Loucy (cell line): ENCODE results near the gene MYF6.

Source experiments
- H2AFZ ChIP-seq: fragments of 200-600 bp; sonication (generic); 2 replicates; pipeline ENCODE4 v1.6.0; 2016; ENCODE audit warnings: antibody characterized with exemption, mild to moderate bottlenecking, low read length, moderate library complexity
- H3F3A ChIP-seq: fragments of 200-600 bp; 2 replicates; pipeline ENCODE4 v1.6.0; 2016; ENCODE audit warnings: antibody characterized with exemption, low read depth, mild to moderate bottlenecking
- H3K27me3 ChIP-seq: fragments of 200-600 bp; sonication (generic); 2 replicates; pipeline ENCODE4 v1.6.1; 2014; ENCODE audit warnings: low read length, mild to moderate bottlenecking; ENCODE audit not compliant: insufficient read depth, poor library complexity, severe bottlenecking
- H3K36me3 ChIP-seq: fragments of 200-600 bp; sonication (generic); 2 replicates; pipeline ENCODE4 v1.6.1; 2016; ENCODE audit warnings: low read length; ENCODE audit not compliant: insufficient read depth
- H3K4me1 ChIP-seq: fragments of 200-600 bp; sonication (generic); 2 replicates; pipeline ENCODE4 v1.5.1; 2014; ENCODE audit warnings: low read length, mild to moderate bottlenecking; ENCODE audit not compliant: insufficient read depth, poor library complexity, severe bottlenecking
- H3K4me2 ChIP-seq: fragments of 200-600 bp; sonication (generic); 2 replicates; pipeline ENCODE4 v1.6.0; 2014; ENCODE audit warnings: antibody characterized with exemption, low read length, low read depth, mild to moderate bottlenecking; ENCODE audit not compliant: poor library complexity, severe bottlenecking
- H3K4me3 ChIP-seq: fragments of 200-600 bp; sonication (generic); 2 replicates; pipeline ENCODE4 v1.5.1; 2014; ENCODE audit warnings: low read length, mild to moderate bottlenecking, mixed read lengths; ENCODE audit not compliant: poor library complexity, severe bottlenecking
- H3K79me2 ChIP-seq: fragments of 200-600 bp; sonication (generic); 2 replicates; pipeline ENCODE4 v1.6.1; 2014; ENCODE audit warnings: low read length; ENCODE audit not compliant: insufficient read depth
- H3K9ac ChIP-seq: fragments of 200-600 bp; sonication (generic); 2 replicates; pipeline ENCODE4 v1.6.0; 2014; ENCODE audit warnings: mild to moderate bottlenecking, low read depth, low read length, moderate library complexity; ENCODE audit not compliant: poor library complexity, severe bottlenecking
- H3K9me2 ChIP-seq: fragments of 200-600 bp; sonication (generic); replicated peaks from 2 replicates; pipeline ENCODE4 v1.6.1; 2016; ENCODE audit warnings: low read depth, low read length, mixed read lengths
- H3K9me3 ChIP-seq: fragments of 200-600 bp; sonication (generic); 2 replicates; pipeline ENCODE4 v1.6.1; 2014; ENCODE audit warnings: mild to moderate bottlenecking, antibody characterized with exemption, low read length, low read depth; ENCODE audit not compliant: insufficient read depth
- H4K20me1 ChIP-seq: fragments of 200-600 bp; sonication (generic); 2 replicates; pipeline ENCODE4 v1.6.0; 2014; ENCODE audit warnings: antibody characterized with exemption, low read length, mild to moderate bottlenecking; ENCODE audit not compliant: insufficient read depth, poor library complexity, severe bottlenecking
- EZH2phosphoT487 ChIP-seq: fragments of 200-600 bp; IDR thresholded peaks from 2 replicates; pipeline ENCODE4 v1.6.1; 2018; ENCODE audit warnings: antibody characterized with exemption, mild to moderate bottlenecking, moderate library complexity, borderline replicate concordance
- TF ChIP-seq, protein P1 (sequence below): fragments of 200-600 bp; sonication (generic); conservative IDR thresholded peaks from 2 replicates; pipeline ENCODE4 v1.5.1; 2014; ENCODE audit warnings: mild to moderate bottlenecking, antibody characterized with exemption, low read length

MYF6 gene

DNA sequence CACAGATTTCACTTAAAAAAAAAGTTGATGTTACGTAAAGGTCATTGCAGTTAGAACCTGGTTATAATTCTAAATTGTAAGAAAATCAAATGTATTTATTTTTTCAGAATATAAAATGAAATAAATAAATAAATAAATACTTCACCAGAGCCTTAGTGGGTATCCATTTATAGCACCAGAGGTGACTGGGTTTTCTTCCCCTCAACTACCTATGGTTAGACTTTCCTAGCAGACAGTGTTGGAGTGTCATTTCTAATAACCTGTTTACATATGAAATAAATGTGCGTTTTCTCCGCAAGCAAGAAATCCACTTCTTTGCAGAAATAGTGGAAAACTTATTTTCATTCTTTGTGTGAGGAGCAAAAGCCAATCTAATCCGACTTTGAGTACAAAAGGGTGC lies 6.0 kb downstream of the MYF6 start:
- no peaks in the 10 kb centered on the region for H4K20me1 ChIP-seq
- no peaks in the 10 kb centered on the region for H3K36me3 ChIP-seq
- no peaks in the 10 kb centered on the region for H3K9me2 ChIP-seq
- no peaks in the 10 kb centered on the region for H3K27me3 ChIP-seq
- no peak overlapping the region for H3K4me2 ChIP-seq
- H2AFZ ChIP-seq: no peak overlapping the region
- no peaks in the 10 kb centered on the region for H3F3A ChIP-seq
- H3K4me3 ChIP-seq: no peak overlapping the region
- H3K79me2 ChIP-seq: no peaks in the 10 kb centered on the region
- TF ChIP-seq, protein P1, sequence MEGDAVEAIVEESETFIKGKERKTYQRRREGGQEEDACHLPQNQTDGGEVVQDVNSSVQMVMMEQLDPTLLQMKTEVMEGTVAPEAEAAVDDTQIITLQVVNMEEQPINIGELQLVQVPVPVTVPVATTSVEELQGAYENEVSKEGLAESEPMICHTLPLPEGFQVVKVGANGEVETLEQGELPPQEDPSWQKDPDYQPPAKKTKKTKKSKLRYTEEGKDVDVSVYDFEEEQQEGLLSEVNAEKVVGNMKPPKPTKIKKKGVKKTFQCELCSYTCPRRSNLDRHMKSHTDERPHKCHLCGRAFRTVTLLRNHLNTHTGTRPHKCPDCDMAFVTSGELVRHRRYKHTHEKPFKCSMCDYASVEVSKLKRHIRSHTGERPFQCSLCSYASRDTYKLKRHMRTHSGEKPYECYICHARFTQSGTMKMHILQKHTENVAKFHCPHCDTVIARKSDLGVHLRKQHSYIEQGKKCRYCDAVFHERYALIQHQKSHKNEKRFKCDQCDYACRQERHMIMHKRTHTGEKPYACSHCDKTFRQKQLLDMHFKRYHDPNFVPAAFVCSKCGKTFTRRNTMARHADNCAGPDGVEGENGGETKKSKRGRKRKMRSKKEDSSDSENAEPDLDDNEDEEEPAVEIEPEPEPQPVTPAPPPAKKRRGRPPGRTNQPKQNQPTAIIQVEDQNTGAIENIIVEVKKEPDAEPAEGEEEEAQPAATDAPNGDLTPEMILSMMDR: no peak
- TF ChIP-seq EZH2phosphoT487: no peak
- no peaks in the 10 kb centered on the region; the same call in 1 of the 2 replicates for H3K9me3 ChIP-seq
- no peaks in the 10 kb centered on the region for H3K4me1 ChIP-seq
- no peak overlapping the region for H3K9ac ChIP-seq

DNA sequence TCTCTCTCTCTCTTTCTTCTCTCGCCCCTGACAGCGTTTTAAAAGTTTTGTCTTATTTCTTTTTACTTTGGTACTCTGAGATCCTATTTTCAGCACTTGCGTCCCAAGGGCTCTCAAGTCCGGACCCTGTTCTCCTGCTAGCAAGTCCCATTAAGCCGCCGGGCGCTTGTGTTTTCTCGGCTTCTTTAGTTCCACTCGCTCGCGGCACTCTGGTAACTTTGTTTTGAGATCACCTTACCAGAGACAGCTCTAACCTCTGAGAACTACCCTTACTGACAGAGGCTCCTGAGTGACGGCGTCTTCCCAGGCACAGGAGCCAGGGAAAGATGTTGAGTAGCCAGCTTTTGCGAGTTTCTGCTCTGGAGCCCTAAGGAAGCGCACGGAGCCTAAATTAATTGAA lies 6.6 kb downstream of the MYF6 start:
- no peak overlapping the region for H3K9ac ChIP-seq
- no peaks in the 10 kb centered on the region for H3F3A ChIP-seq

DNA sequence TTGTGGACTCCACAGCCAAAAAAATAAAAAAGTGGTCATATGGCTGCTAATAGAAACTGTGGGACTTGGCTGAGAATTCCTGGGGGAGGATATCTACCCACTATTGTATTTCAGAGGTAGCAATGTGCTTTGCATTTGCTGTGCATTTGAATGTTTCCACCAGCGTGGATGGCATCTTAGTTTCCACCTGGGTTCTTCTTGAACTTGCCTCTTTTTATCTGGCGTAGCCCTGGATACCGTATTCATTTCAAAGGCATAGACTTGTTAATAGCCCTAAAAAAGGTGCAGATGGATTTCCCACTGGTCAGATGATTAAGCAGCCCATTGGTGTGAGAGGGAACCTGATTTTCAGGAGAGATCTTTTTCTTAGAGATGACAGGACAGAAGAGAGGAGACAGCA lies 7.4 kb downstream of the MYF6 start:
- Histone ChIP-seq H3K36me3 (no peaks in the 10 kb centered on the region), H3F3A (no peaks in the 10 kb centered on the region), H3K9me2 (no peaks in the 10 kb centered on the region), H3K79me2 (no peaks in the 10 kb centered on the region), H3K9ac (no peak overlapping the region), H2AFZ (no peak overlapping the region), H3K4me1 (no peaks in the 10 kb centered on the region), H4K20me1 (no peaks in the 10 kb centered on the region), H3K4me2 (no peak overlapping the region), H3K4me3 (no peak overlapping the region), H3K9me3 (no peaks in the 10 kb centered on the region; the same call in 1 of the 2 replicates), H3K27me3 (no peaks in the 10 kb centered on the region)
- TF ChIP-seq EZH2phosphoT487: no peak
- TF ChIP-seq, protein P1: no peak

More for the DNA sequence above, 6.6 kb downstream of the MYF6 start:
- Histone ChIP-seq H3K4me3 (no peak overlapping the region), H3K27me3 (no peaks in the 10 kb centered on the region), H3K79me2 (no peaks in the 10 kb centered on the region), H2AFZ (no peak overlapping the region), H3K9me2 (no peaks in the 10 kb centered on the region), H3K4me1 (no peaks in the 10 kb centered on the region), H4K20me1 (no peaks in the 10 kb centered on the region), H3K4me2 (no peak overlapping the region), H3K36me3 (no peaks in the 10 kb centered on the region), H3K9me3 (no peaks in the 10 kb centered on the region; the same call in 1 of the 2 replicates)
- TF ChIP-seq, protein P1: no peak
- no peak for TF ChIP-seq EZH2phosphoT487
